ENCODE data around the gene UBP1.

DNA sequence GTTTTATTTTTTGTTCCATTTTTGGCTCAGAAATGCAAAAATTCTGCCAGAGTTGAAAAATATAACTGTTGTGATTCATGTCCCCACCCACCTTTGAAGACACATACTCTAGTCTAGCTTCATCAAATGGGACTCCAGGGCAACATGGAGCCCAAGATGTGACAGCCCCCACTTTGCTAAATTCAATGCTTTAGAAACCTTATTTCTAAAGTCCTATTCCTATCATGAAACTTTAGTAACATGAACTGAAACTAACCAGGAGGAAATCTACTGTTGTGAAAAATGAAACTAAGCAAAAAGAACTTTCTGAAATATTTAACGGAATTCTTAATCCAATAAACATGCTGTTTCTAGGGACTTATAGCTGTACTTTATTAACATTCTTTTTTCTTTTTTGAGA, 20.3 kb downstream of the UBP1 start:
- TF ChIP-seq, protein P1, sequence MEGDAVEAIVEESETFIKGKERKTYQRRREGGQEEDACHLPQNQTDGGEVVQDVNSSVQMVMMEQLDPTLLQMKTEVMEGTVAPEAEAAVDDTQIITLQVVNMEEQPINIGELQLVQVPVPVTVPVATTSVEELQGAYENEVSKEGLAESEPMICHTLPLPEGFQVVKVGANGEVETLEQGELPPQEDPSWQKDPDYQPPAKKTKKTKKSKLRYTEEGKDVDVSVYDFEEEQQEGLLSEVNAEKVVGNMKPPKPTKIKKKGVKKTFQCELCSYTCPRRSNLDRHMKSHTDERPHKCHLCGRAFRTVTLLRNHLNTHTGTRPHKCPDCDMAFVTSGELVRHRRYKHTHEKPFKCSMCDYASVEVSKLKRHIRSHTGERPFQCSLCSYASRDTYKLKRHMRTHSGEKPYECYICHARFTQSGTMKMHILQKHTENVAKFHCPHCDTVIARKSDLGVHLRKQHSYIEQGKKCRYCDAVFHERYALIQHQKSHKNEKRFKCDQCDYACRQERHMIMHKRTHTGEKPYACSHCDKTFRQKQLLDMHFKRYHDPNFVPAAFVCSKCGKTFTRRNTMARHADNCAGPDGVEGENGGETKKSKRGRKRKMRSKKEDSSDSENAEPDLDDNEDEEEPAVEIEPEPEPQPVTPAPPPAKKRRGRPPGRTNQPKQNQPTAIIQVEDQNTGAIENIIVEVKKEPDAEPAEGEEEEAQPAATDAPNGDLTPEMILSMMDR (IDR thresholded peaks at IDR 0.05), result no peak
- TF ChIP-seq POLR2AphosphoS5 (IDR thresholded peaks at IDR 0.05), result no peak
- no peak for TF ChIP-seq POLR2A (IDR thresholded peaks at IDR 0.05)
- TF ChIP-seq EP300 (IDR thresholded peaks at IDR 0.05), result no peak

All from upper lobe of left lung (tissue), 4 donors.